Smooth muscle cell (in vitro differentiated cells): Measurements from ENCODE around the gene NCOA5. TPM values are rescaled to one million over a fixed set of nuclear protein-coding genes. Genes with fewer than 3 reads are reported as not detected.

ENCODE experiments used
- DNase-seq: peaks from one replicate; lab custom pipeline; 2025; ENCODE audit not compliant: unreplicated experiment; lab: John Stamatoyannopoulos, UW
- H2AFZ ChIP-seq: fragments of 200-600 bp; sonication (generic); 2 replicates; pipeline ENCODE4 v1.6.0; 2016; ENCODE audit warnings: antibody characterized with exemption, low read depth, mild to moderate bottlenecking
- H3F3A ChIP-seq: fragments of 200-600 bp; sonication (generic); 2 replicates; pipeline ENCODE4 v1.6.0; 2017; ENCODE audit warnings: antibody characterized with exemption, low read depth
- H3K27ac ChIP-seq: fragments of 200-600 bp; sonication (generic); 2 replicates; pipeline ENCODE4 v1.5.1; 2016; ENCODE audit warnings: low read depth, mild to moderate bottlenecking
- H3K27me3 ChIP-seq: fragments of 200-600 bp; sonication (generic); 2 replicates; pipeline ENCODE4 v1.6.1; 2016; ENCODE audit warnings: low read depth, mild to moderate bottlenecking
- H3K36me3 ChIP-seq: fragments of 200-600 bp; sonication (generic); 2 replicates; pipeline ENCODE4 v1.5.1; 2016; ENCODE audit warnings: low read depth
- H3K4me1 ChIP-seq: fragments of 200-600 bp; sonication (generic); 2 replicates; pipeline ENCODE4 v1.5.1; 2016; ENCODE audit warnings: low read depth
- H3K4me2 ChIP-seq: fragments of 200-600 bp; sonication (generic); 2 replicates; pipeline ENCODE4 v1.6.0; 2016; ENCODE audit warnings: mild to moderate bottlenecking
- H3K4me3 ChIP-seq: fragments of 200-600 bp; sonication (generic); 2 replicates; pipeline ENCODE4 v1.5.1; 2016; ENCODE audit warnings: mild to moderate bottlenecking
- H3K79me2 ChIP-seq: fragments of 200-600 bp; sonication (generic); 2 replicates; pipeline ENCODE4 v1.6.0; 2016; ENCODE audit warnings: low read depth, mild to moderate bottlenecking
- H3K9ac ChIP-seq: fragments of 200-600 bp; sonication (generic); 2 replicates; pipeline ENCODE4 v1.6.0; 2016; ENCODE audit warnings: low read depth
- H3K9me3 ChIP-seq: fragments of 200-600 bp; sonication (generic); replicated peaks from 2 replicates; pipeline ENCODE4 v1.5.1; 2016; ENCODE audit warnings: low read depth
- H4K20me1 ChIP-seq: fragments of 200-600 bp; sonication (generic); 2 replicates; pipeline ENCODE4 v1.6.0; 2016; ENCODE audit warnings: low read depth
- WGBS: methylation state at CpG from one replicate; pipeline ENCODE4 v1.1.7; 2016; ENCODE audit warnings: low lambda C conversion rate; 5-methylcytosine and 5-hydroxymethylcytosine counted together
- polyA plus RNA-seq: library from polyadenylated mRNA; unstranded; fragments of >200 nt; fragmentation: Nextera tagmentation; extraction: Ambion mirVana; gene quantifications from 2 replicates; pipeline ENCODE4 v1.2.1, GENCODE V29; 2016
- total RNA-seq: library from RNA; depleted of rRNA; stranded (reverse); fragments of >200 nt; gene quantifications from 2 replicates; pipeline ENCODE4 v1.2.3, GENCODE V29; 2014
- TF ChIP-seq, protein P1 (sequence below): fragments of 200-600 bp; sonication (generic); IDR thresholded peaks from 2 replicates; pipeline ENCODE4 v1.5.1; 2017; ENCODE audit warnings: borderline replicate concordance, mild to moderate bottlenecking, antibody characterized with exemption; ENCODE audit not compliant: insufficient read depth, poor library complexity, severe bottlenecking

Gene NCOA5
- total and polyA plus RNA-seq, 2 experiments from 2014 or later: 8.3 to 11.4 TPM

- WGBS: 90% methylated on average over 4 of the region's 4 CpGs
- H4K20me1 ChIP-seq: no peaks in the 10 kb centered on the region
- DNase-seq: no peak
- H3F3A ChIP-seq: no peaks in the 10 kb centered on the region
- no peak overlapping the region for H2AFZ ChIP-seq
- H3K4me2 ChIP-seq: no peak overlapping the region
- no peaks in the 10 kb centered on the region for H3K79me2 ChIP-seq
- no peaks in the 10 kb centered on the region for H3K9me3 ChIP-seq
- H3K4me1 ChIP-seq: no peaks in the 10 kb centered on the region
- H3K27me3 ChIP-seq: peaks cover 14% of the 10 kb centered on the region
- H3K9ac ChIP-seq: no peak overlapping the region
- H3K27ac ChIP-seq: no peak overlapping the region
- no peak overlapping the region for H3K4me3 ChIP-seq
- H3K36me3 ChIP-seq: no peaks in the 10 kb centered on the region
- TF ChIP-seq, protein P1, sequence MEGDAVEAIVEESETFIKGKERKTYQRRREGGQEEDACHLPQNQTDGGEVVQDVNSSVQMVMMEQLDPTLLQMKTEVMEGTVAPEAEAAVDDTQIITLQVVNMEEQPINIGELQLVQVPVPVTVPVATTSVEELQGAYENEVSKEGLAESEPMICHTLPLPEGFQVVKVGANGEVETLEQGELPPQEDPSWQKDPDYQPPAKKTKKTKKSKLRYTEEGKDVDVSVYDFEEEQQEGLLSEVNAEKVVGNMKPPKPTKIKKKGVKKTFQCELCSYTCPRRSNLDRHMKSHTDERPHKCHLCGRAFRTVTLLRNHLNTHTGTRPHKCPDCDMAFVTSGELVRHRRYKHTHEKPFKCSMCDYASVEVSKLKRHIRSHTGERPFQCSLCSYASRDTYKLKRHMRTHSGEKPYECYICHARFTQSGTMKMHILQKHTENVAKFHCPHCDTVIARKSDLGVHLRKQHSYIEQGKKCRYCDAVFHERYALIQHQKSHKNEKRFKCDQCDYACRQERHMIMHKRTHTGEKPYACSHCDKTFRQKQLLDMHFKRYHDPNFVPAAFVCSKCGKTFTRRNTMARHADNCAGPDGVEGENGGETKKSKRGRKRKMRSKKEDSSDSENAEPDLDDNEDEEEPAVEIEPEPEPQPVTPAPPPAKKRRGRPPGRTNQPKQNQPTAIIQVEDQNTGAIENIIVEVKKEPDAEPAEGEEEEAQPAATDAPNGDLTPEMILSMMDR: no peak
Measured at GRCh38 chr20:46049190-46049589, 40.6 kb downstream of the NCOA5 start.

GRCh38 chr20:46047821-46048220 is 41.9 kb downstream of the NCOA5 start:
- Histone ChIP-seq H3K79me2 (no peaks in the 10 kb centered on the region), H3K4me3 (no peak overlapping the region), H3K9ac (no peak overlapping the region), H3K27me3 (peaks cover 10% of the 10 kb centered on the region), H3K4me1 (no peaks in the 10 kb centered on the region), H4K20me1 (no peaks in the 10 kb centered on the region), H3K9me3 (no peaks in the 10 kb centered on the region), H3K4me2 (no peak overlapping the region), H3K27ac (no peak overlapping the region), H2AFZ (no peak overlapping the region), H3K36me3 (no peaks in the 10 kb centered on the region), H3F3A (no peaks in the 10 kb centered on the region)
- WGBS: 78% methylated on average over 8 of the region's 8 CpGs
- TF ChIP-seq, protein P1: no peak
- DNase-seq: no peak

GRCh38 chr20:46046588-46047310 is 43.0 kb downstream of the NCOA5 start:
- H2AFZ ChIP-seq: no peak overlapping the region
- no peaks in the 10 kb centered on the region for H3F3A ChIP-seq
- no peaks in the 10 kb centered on the region for H3K79me2 ChIP-seq
- no peaks in the 10 kb centered on the region for H3K36me3 ChIP-seq
- H3K4me1 ChIP-seq: no peaks in the 10 kb centered on the region
- H4K20me1 ChIP-seq: no peaks in the 10 kb centered on the region
- H3K4me2 ChIP-seq: no peak overlapping the region
- no peak overlapping the region for H3K9ac ChIP-seq
- H3K27me3 ChIP-seq: peaks cover 10% of the 10 kb centered on the region
- no peak for DNase-seq
- TF ChIP-seq, protein P1: no peak
- no peaks in the 10 kb centered on the region for H3K9me3 ChIP-seq
- whole genome bisulfite sequencing: 85% methylated on average over 8 of the region's 8 CpGs
- no peak overlapping the region for H3K4me3 ChIP-seq
- no peak overlapping the region for H3K27ac ChIP-seq

DNA sequence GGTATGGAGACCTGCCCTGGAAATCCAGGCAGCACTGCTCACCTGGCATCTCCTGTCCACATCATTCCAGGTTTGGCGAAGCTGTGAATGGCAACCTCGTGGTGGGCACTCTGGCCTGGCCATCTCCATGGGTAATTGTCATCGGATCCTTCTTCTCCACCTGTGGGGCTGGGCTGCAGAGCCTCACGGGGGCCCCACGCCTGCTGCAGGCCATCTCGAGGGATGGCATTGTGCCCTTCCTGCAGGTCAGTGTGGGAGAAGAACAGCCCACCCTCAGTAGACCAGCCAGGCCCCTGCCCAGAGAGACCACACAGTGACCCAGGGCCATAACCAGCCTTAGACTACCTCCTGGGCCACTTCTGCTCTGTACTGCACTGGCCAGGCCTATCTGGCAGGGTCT is 44.9 kb downstream of the NCOA5 start:
- TF ChIP-seq, protein P1: no peak
- Histone ChIP-seq H3K79me2 (no peaks in the 10 kb centered on the region), H3K36me3 (no peaks in the 10 kb centered on the region), H4K20me1 (no peaks in the 10 kb centered on the region), H3K9ac (no peak overlapping the region), H3K27me3 (peaks cover 10% of the 10 kb centered on the region), H3K27ac (no peak overlapping the region), H3F3A (no peaks in the 10 kb centered on the region), H3K4me3 (no peak overlapping the region), H3K9me3 (no peaks in the 10 kb centered on the region), H2AFZ (no peak overlapping the region), H3K4me1 (no peaks in the 10 kb centered on the region), H3K4me2 (no peak overlapping the region)
- 77% methylated on average over 6 of the region's 6 CpGs for WGBS
- no peak for DNase-seq
